Measurements from ENCODE around the gene BHMT2. TPM values are rescaled to one million over a fixed set of nuclear protein-coding genes. Genes with fewer than 3 reads are reported as not detected.

The BHMT2 gene
- total RNA-seq, 1 experiment from 2014 or later: not detected

DNA sequence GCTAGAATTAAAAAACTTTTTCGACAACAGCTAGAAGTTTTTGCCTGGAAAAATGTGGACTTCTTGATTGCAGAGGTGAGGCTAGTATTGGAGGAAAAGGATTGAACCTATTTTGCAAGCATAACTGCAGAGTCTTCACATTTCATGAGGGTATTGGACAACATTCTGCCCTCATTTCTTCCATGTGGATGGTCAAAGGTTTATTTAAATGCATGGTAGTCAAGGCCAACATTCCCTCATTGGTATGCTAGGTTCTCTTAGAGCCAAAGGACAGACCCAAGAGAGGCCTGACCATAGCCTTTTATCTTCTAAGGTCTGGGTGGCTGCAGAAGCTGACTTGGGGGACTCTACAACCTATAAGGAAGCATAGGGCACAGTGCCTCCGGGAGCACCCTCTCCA is 11.2 kb downstream of the BHMT2 start:
- Histone ChIP-seq H4K91ac (ENCODE audit: insufficient read length, low read depth, low read length) (no peak overlapping the region), H2BK5ac (ENCODE audit: insufficient read length, low read length) (no peak overlapping the region), H3K4ac (ENCODE audit: low read depth, low read length) (no peak overlapping the region), H3K23ac (ENCODE audit: insufficient read length, low read depth, low read length) (no peak overlapping the region), H3K79me1 (ENCODE audit: insufficient read depth, low read depth, low read length, poor library complexity, severe bottlenecking) (no peaks in the 10 kb centered on the region), H3K9ac (ENCODE audit: extremely low read depth, insufficient read length, low read length) (no peak overlapping the region), H3K79me2 (ENCODE audit: insufficient read depth, low read length) (no peaks in the 10 kb centered on the region), H2BK20ac (ENCODE audit: low read depth, low read length, poor library complexity, severe bottlenecking) (no peak overlapping the region), H4K5ac (ENCODE audit: insufficient read length, low read depth, low read length) (no peak overlapping the region), H3K27me3 (ENCODE audit: insufficient read depth, low read length) (no peaks in the 10 kb centered on the region), H3T11ph (ENCODE audit: low read length) (no peak overlapping the region), H2BK15ac (ENCODE audit: low read depth, low read length) (no peak overlapping the region), H3K23me2 (ENCODE audit: insufficient read length, low read depth, low read length, poor library complexity, severe bottlenecking) (no peaks in the 10 kb centered on the region), H2AK5ac (ENCODE audit: insufficient read length, low read length) (no peak overlapping the region), H3K9me3 (ENCODE audit: control insufficient read depth, low read depth, low read length) (no peaks in the 10 kb centered on the region), H2BK120ac (ENCODE audit: low read depth, low read length, poor library complexity, severe bottlenecking) (no peak overlapping the region), H3K14ac (ENCODE audit: insufficient read depth, low read length) (no peak overlapping the region), H3K4me1 (ENCODE audit: insufficient read depth, low read length) (no peaks in the 10 kb centered on the region), H4K20me1 (ENCODE audit: control insufficient read depth, insufficient read depth, insufficient read length) (no peaks in the 10 kb centered on the region), H4K8ac (replicated peaks; ENCODE audit: insufficient read length, low read depth, low read length) (no peak overlapping the region), H3K4me2 (ENCODE audit: insufficient read depth, insufficient read length, low read length) (no peak overlapping the region), H3K27ac (ENCODE audit: insufficient read length, low read depth, low read length) (no peak overlapping the region), H3K18ac (ENCODE audit: insufficient read length, low read depth, low read length) (no peak overlapping the region), H2AFZ (ENCODE audit: low read length) (no peak overlapping the region), H2BK12ac (ENCODE audit: insufficient read length, low read depth, low read length) (no peak overlapping the region), H3K56ac (ENCODE audit: insufficient read length, low read depth, low read length) (no peak overlapping the region)
- no peak overlapping the region for H3K27ac Mint-ChIP-seq
- H3K27me3 Mint-ChIP-seq (ENCODE audit: low read depth): no peaks in the 10 kb centered on the region
- peaks cover 2 to 3% of the 10 kb centered on the region in 2 experiments; a peak in 1 of 4 replicates for H3K4me1 Mint-ChIP-seq
- H3K4me3 Mint-ChIP-seq: no peak overlapping the region
- no peaks in the 10 kb centered on the region for H3K9me3 Mint-ChIP-seq
- WGBS (ENCODE audit: extremely low coverage, insufficient read length, low lambda C conversion rate): no CpG with 5 or more reads among the region's 2 CpGs
- H3K36me3 Mint-ChIP-seq (ENCODE audit: insufficient read depth in 1 of 3, low read depth in 3 of 3): no peaks in the 10 kb centered on the region
- TF ChIP-seq, protein P1, sequence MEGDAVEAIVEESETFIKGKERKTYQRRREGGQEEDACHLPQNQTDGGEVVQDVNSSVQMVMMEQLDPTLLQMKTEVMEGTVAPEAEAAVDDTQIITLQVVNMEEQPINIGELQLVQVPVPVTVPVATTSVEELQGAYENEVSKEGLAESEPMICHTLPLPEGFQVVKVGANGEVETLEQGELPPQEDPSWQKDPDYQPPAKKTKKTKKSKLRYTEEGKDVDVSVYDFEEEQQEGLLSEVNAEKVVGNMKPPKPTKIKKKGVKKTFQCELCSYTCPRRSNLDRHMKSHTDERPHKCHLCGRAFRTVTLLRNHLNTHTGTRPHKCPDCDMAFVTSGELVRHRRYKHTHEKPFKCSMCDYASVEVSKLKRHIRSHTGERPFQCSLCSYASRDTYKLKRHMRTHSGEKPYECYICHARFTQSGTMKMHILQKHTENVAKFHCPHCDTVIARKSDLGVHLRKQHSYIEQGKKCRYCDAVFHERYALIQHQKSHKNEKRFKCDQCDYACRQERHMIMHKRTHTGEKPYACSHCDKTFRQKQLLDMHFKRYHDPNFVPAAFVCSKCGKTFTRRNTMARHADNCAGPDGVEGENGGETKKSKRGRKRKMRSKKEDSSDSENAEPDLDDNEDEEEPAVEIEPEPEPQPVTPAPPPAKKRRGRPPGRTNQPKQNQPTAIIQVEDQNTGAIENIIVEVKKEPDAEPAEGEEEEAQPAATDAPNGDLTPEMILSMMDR (conservative IDR thresholded peaks at IDR 0.05): no peak
- no peak for DNase-seq

Data from H9 (cell line).